Stimulated activated CD4-positive, alpha-beta T cell treated with anti-CD3 and anti-CD28 coated beads, Interleukin-1b, Interleukin-23, amount 100 ng/mL, for 1 hour (primary cell): ENCODE data around the gene PPM1F.
"Not testable (repeated sequence)": the region's sequence is repeated elsewhere in the genome, so short reads cannot be mapped to it uniquely, and the experiment has no call there.

Source experiments
- DNase-seq, 2 donors: peaks; one replicate each; pipeline ENCODE4 v3.0.0-alpha.2; 2020; ENCODE audit warnings: low read depth in 2 of 2

PPM1F gene

DNA sequence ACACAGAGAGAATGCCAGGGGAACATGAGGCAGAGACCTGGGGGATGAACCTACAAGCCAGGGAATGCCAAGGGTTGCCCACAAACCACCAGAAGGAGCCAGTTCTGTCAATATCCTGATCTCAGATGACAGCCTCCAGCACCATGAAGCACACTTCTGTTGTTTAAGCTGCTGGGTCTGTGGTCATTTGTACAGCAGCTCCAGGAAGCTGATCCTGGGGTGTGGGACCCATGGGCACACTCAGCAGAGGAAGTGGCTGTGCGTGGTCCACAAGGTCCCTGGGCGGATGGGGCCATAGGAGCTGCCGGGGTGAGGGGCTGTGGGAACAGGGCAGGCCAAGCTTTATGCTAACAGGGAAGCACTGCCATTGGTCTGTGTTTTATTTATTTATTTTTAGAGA, 12.1 kb downstream of the PPM1F start:
- DNase-seq, result no peak

DNA sequence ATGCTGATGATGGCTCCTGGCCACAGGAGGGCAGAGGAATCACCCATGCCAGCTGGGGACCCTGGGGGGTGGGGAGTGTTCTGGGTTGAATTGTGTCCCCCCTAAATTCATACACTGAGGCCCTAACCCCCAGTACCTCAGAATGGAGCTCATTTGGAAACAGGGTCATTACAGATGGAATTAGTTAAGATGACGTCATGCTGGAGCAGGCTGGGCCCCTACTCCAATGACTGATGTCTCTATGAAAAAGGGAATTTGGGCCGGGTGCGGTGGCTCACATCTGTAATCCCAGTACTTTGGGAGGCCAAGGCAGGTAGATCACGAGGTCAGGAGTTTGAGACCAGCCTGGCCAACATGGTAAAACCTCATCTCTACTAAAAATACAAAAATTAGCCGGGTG, 12.7 kb downstream of the PPM1F start:
- not testable (repeated sequence) for DNase-seq

DNA sequence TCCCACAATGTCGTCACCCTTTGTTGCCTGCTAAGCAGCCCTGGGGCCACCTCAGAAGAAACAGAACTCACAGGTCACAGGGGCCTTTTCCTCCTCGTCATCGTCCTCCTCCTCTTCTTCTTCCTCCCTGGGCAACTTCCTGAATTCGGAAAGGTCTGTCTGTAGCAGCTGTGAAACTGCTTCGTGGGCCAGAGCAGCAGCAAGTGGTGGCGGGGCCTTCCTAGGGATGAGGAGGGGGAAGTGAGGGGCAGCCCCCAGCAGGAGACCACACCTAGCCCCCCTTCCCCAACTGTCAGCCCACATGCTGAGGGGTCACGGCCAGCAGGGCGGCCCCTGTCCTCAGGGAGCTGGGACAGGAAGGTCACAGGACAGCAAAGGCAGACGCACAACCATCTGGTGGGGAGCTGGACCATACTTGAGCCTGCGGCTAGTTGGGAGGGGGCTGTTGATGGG, 13.2 kb downstream of the PPM1F start:
- DNase-seq, result no peak

DNA sequence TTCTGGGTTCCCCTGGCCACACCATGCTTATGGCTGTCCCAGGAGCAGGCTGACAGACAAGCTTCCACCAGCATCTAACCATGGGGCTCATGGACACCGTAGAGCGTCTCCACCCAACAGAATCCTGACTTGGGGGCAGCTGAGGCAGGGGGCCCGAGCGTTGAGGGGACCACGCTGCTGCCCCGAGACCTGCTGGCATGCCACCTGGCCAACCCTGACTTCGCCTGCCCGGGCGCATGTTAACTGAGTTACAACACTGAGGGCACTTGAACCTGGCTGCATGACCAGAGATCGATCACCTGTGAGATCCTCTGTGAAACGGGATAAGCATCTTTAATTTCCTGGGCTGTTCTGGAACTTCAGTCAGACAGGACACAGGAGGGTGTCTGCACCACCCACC, 13.7 kb downstream of the PPM1F start:
- DNase-seq, result no peak

DNA sequence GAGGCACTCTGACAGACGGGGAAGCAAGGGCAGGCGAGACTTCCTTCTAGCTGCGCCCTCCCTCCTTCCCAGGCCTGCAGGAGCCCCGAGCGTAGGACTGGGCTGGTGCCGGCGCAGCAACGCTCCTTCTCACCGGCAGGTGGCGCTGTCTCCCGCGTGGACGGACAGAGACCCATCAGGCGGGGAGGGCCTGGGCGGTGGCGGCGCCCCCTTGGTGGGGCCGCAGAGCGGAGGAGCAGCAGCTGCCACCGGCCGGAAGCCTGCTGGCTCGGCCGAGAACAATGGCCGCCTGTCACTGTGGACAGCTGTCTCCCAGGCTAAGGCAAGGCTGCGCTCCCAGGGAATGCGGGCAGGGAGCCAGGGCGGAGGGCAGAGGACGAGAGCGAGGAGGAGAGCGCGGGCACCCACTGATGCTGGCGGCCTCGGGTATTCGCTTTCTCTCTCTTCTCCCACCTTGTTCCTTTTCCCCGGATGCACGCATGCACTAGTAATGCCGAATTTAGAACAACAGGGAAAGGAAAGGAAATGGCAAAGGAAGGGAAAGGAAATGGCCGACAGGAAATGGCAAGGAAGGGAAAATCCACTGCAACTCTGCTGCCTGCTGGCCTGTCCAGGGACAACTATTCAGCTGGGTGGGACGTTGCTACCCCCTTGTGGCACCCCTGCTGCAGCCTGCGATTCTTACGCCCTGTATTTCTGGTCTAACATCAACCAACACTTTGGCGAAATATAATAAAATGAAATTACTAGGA, 14.4 kb downstream of the PPM1F start:
- peak; percentile 78 to 89 for DNase-seq

DNA sequence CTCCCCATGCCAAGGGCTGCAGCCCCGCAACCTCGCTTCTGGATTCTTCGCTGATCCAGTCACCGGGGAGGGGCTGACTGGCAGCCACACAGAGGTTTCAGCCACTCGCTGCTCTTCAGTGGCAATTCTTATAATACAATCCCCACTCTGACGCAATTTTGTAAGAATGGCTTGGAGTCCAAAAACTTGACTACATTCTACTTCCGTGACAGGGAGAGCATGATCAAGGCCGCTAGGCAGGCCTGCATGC, 14.9 kb downstream of the PPM1F start:
- DNase-seq, result no peak

DNA sequence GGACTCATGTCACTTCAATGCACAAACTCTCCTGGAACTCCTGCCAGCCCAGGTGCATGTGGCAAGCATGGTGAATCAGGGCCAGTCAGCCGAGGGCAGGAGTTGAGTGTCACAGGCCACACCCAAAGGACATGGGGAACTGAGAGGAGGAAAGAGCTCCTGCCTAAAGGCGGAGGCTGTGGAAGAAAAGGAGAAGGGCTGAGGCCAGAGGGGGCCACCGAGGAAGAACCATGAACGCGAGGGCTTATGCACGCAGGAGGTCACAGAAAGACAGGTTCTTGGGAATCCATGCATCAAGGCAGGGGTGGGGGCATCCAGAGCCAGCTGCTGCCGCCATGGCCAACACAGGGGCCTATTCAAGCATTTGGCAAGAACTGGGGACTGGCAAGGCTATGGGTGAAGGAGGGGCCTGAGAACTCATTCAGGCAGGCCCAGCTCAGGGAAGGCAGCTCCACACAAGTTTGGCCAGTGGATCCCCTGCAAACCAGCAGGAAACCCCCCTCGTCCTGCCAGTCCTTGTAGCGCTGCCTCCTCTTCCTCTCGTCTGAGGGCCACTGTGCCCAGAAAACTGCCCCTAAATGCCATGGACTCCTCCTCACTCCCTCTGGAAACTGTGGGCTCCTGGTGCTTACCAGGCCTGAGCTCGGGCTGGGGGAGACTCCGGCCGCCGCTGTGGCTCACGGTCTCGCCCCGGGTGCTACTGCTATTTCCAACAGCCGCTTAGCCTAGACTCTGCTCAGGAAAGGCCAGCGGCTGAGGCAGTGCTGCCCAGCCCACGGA, 15.4 kb downstream of the PPM1F start:
- DNase-seq, result no peak

DNA sequence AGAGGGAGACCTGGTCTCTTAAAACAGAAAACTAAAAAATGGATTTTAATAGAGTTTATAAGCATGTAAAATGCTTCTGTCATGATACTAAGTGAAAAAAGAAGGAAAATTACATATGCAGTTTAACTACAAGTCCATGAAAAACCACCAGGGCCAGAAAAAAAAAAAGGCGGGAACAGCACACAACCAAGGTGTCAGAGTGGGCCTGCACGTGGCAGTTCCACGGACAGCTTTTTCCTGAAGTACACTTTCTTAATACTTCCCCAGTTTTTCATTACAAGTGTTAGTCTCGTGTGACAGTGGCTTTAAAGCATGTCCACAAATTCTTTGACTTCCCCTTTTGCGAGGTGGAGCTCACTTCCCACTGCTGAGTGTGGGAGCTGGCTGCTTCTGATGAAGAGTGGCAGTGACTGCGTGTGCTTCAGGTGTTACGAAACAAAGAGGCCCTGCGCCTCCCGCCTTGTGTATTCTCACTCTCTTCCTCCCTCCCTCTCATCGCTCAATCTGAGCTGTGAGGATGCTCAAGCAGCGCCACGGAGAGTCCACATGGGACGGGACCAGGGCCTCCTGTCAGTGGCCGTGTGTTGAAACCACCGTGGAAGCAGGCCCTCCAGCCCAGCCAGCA, 16.4 kb downstream of the PPM1F start:
- no peak for DNase-seq

DNA sequence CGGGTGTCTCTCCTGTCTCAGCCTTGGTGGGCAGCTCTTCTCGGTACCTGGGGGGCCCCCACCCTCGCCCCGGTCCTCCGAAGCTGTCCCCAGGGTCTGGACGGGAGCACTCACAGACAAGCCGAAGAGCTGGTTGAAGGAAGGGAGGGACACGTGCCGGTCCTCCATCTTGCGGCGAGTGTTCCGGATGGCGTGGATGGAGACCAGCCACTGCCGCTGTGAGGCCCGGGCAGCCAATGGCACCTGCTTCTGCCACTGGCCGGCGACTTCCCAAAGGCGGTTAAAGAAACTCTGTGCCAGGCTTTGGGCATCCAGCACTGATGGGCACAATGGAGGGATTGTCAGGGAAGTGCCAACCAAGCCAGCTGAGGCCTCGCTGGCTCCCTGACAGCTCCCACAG, 18.7 kb downstream of the PPM1F start:
- DNase-seq, result no peak

DNA sequence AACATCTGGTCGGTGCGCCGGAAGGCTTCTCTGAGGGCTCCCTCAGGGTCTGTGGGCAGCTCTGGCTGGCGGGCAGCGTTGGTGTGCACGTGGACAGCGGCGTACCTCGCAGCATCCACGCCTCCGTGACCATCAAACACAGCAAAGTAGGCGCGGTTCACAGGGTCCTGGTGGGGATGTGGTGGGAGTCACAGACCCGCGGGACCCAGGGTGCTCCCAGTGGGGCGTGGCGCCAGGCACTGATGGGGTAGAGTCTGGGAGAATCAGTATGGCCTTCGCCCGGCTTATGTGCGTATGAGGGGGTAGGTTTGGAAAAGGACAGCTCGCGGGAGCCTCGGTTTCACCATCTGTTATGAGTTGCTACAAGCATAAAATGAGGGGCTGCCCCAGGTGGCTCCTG, 19.2 kb downstream of the PPM1F start:
- DNase-seq, result no peak

DNA sequence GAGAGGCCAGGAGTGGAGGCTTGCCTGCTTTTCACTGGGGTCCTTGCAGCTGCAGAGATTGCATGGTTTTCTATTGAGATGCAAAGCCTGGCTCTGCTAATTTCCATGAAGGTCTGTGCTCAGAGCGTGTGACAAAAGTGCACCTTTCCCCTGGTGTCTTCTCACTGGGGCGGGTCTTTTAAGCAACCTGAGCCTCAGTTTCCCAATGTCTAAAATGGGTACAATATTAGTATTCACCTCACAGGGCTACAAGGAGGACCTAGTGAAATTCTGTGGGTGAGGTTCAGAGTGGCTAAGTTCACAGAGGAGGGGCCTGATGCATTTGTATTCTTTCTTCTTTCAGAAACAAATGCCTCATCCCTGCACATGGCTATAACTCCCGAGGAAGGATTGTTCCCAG, 20.3 kb downstream of the PPM1F start:
- DNase-seq, result no peak

DNA sequence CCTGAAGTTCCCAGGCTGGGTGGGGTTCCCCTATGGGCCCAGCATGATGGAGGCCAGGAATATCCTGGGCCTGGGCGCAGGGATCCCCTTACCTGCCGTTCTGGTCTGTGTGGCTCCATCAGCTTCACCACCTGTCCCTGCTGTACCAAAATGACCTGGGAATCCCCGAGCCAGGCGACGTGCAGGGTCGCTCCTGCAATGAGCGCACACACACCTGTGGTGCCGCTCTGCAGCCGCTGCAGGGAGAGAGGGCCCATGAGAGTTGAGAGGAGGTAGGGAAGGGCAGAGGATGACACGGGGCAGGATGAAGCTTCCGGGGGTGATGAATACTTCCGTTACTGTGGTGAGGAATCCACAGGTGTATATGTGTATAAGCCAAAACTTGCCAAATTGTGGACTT, 21.6 kb downstream of the PPM1F start:
- no peak for DNase-seq

DNA sequence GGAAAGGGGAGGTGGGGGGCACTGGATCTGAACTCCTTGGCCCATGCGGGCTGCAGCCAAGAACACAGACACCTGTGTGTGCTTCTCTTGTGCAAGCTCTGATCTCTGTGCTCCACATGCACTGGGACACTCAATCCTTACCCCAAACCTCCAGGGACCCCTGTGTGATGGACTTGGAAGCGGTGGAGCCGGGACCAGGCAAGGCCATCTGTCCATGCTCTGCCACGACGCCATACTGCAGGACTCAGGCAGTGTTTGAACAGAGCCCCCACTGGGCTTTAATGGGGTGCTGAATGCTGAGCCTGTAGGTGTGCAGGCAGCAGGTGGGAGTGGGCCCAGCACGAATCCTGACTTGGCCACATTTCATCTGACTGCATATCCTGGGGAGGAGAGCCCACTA, 23.4 kb downstream of the PPM1F start:
- no peak for DNase-seq

DNA sequence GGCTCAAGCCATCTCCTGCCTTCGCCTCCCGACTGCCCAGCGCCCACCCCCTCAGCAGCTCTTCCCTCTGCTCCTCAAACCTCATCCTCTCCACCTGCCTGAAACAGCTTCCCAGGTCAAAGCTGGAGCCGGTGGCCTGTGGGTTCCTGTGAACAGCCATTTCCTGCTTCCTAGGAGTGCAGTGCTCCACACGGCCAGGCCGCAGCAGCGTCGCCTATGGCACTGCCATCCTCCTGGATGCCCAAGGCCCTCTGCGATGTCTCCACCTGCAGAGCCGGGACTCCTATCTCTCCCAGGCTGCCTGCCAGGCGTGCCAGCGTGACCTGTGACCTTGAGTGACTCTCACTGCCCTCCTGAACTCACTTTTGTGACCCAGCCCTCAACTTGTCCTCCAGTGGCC, 24.6 kb downstream of the PPM1F start:
- no peak for DNase-seq

DNA sequence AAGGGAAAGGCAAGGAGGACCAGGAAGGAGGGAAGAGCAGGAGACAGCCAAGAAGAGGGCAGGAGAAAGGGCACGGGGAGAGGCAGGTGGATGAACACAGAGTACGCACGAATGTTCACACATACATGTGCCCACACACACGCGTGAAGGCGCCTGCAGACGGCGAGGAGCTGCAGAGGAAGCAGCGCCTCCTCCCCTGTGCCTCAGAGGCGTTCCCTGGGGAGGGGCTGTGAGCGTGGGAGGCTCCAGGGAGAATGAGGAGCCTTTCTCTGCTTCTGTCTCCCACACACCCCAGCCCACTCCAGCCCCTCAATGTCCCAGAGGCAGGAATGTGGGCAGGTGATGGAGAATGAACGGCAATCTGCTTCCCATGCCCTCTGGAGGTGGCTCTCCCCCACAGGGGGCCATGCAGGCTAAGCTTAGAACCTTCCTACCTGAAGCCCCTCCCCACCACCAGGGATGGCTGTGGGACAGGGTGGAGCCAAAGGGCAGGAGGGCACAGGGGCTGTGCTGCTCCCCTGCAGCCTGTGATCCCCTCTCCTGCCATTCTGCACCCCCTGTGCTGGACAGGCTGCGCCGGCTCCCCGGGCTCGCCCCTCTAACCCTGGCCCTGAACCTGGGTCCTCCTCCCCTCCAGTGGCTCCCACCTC, 25.3 kb downstream of the PPM1F start:
- DNase-seq, result no peak

DNA sequence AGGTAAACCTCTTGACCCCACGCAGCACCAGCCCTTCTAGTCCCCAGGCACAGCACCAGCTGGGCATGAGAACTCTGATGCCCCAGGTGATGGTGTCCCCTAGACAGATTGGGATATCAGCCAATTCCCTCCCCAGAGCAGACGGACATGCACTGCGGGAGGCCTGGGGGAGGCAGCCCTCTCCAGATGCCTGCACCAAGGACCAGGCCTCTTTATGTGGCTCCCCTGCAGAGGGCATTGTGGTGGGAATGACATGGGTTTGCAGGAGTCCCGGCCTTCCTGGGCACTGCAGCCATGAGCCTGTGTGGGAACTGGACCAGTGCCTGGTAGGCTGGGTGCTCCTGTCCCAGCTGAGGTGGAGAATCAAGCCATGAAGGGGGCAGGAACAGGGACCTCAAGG, 25.9 kb downstream of the PPM1F start:
- DNase-seq, result no peak

DNA sequence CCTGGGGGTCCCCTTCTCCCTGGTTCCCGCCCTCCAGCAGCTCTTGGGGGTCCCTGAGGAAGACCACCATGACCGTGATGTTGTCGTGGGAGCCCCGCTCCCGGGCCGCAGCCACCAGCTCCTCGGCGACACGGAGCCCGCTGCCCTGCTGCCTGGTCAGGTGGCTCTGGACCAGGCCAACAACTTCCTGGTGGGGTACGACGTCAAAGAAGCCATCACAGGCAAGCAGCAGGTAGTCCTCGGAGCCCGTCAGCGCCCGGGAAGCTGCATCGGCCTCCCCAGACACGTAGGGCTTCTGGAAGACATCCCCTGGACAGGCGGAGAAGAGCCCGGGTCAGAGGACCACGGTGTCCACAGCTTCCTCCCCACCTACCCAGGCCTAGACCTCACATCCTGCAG, 29.5 kb downstream of the PPM1F start:
- DNase-seq, result no peak

DNA sequence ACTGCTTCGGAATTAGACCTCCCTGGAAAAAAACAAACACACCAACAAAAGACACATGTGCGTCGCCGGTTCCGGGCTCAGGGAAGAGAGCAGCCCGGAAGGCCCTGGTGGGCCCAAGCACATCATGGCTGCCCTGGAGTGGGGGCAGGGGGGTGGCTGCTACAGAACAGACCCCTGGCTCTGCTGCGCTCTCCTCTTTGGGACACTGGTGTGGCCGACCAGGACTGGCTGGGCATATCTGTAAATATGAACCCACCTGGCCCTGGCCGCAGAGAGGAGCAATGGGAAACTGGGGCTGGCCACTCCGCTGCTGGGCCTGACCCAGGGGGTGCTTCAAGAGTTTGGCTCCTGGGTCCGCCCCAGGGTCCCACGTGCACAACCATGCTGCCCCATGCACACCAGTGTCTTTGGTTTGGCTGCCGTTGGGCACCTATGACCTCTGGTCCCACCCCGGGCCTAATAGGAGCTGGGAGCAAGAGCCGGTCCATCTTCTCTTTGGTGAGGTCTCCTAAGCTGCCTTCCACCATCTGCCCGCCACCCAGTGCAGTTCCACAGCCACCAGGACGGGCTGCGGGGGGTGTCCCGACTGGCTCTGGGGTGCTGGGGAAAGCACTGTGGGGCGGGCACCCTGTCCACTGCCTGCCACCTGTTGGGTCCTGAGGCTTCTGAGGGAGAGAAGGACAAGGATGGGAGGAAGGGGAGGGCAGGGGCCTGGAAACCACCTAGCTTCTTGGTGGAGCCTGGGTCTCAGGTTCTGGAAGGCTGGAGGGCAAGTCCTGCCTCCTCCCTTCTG, 30.1 kb downstream of the PPM1F start:
- no peak for DNase-seq

DNA sequence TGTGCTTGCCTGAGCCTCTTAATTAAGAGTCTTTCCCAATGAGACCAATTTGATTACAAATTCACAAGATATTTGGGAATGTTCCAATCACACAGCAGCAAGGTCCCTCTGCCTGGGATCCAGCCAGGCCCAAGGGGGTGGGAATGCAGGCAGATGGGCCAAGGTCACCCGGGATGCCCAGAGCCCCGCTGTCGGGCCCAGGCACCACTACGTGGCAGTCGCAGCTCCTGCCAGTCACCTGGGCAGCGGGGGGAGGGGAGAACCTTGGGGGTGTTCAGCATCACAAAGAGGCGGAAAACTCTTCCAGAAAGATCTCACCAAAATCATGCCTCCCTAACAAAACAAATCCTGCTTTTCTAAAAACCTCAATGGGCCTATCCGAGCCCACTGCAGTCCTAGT, 30.9 kb downstream of the PPM1F start:
- DNase-seq, result no peak

DNA sequence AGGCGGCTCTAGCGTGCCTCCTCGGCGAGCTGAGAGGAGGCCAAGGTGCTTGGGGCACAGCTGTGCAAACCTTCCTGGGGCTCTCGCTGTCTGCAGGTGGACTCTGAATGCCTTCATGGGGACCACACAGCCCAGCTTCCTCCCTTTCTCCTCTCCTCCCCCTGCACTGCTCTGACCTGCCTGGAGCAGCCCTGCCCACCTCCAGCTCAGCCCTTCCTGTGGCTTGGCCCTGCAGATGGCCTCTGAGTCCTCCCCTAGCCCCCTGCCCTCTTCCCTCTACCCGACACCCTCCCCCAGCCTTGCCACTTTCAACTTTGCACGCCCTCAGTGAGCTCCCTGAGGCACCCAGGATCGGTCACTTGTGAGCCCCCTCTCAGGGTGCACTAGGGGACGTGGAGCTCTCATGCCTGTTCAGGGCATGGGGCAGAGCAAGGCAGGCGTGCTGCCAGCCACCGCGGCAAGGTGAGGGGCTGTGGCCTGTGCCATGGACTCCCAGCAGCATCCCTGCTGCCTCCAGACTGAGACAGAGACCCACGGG, 31.4 kb downstream of the PPM1F start:
- DNase-seq, result no peak

DNA sequence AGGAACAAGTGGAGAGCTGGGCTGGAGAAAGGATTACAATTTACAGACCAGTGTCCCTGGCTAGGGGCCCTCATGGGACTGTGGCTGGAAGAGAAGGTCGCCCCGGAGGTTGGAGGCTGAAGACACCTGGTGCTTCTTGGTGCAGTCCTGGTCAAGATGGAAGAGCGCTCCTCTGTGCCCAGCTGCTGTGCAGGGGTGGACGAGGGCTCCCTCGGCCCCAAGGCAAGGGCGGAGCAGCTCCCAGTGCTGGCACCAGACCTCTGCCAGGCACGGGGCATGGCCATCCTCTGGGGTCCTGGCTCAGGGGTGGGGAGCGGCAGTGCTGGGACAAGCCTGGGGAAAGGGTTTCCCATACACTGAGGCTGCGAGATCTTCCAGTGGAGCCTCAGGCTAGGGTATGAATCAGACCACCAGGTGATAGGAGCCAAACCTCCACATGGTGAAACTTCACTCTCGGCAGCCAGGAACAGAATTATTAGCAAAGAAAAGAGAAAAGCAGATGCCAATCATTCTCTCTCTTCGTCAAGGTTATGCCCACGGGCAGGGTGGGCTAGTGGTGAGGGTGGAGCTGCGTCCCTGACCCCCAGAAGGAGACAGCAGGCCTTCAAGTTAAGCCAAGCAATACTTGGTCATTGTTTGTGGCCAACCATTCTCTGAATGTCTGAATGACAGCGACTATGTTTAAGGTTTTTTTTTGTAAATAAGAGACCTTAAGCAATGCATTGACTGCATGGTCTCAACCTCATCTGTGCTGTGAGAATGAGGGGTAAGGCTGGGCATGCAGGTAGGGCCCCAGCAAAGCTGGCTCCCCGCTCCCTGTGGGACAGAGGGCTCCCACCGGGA, 32.1 kb downstream of the PPM1F start:
- no peak for DNase-seq
